ENCODE results near the gene CBX3.
"Not testable (repeated sequence)": the region's sequence is repeated elsewhere in the genome, so short reads cannot be mapped to it uniquely, and the experiment has no call there.

Gene CBX3

GRCh38 chr7:26188206-26188956, 13.2 kb upstream of the CBX3 start:
- Histone ChIP-seq H3K4me3 (ENCODE audit: insufficient read depth, low read depth, low read length, poor library complexity, severe bottlenecking) (no peak overlapping the region), H3K27me3 (replicated peaks; ENCODE audit: control insufficient read depth, insufficient read depth, low read length, poor library complexity, severe bottlenecking) (no peaks in the 10 kb centered on the region), H3K27ac (ENCODE audit: insufficient read depth, low read length, poor library complexity, severe bottlenecking) (no peak overlapping the region), H3K9me3 (ENCODE audit: control insufficient read depth, low read length) (no peaks in the 10 kb centered on the region), H3K4me1 (ENCODE audit: control insufficient read depth, insufficient read depth, low read length, poor library complexity, severe bottlenecking) (peaks cover 20% of the 10 kb centered on the region), H3K36me3 (ENCODE audit: control insufficient read depth, insufficient read depth, low read length) (peaks cover 50% of the 10 kb centered on the region)
- no peak for DNase-seq

GRCh38 chr7:26188957-26189541, 12.5 kb upstream of the CBX3 start:
- H3K36me3 ChIP-seq (ENCODE audit: control insufficient read depth, insufficient read depth, low read length), result peaks cover 56% of the 10 kb centered on the region
- H3K9me3 ChIP-seq (ENCODE audit: control insufficient read depth, low read length), result no peaks in the 10 kb centered on the region
- no peaks in the 10 kb centered on the region for H3K27me3 ChIP-seq (replicated peaks; ENCODE audit: control insufficient read depth, insufficient read depth, low read length, poor library complexity, severe bottlenecking)
- DNase-seq, result no peak
- H3K27ac ChIP-seq (ENCODE audit: insufficient read depth, low read length, poor library complexity, severe bottlenecking), result no peak overlapping the region
- peaks cover 25% of the 10 kb centered on the region for H3K4me1 ChIP-seq (ENCODE audit: control insufficient read depth, insufficient read depth, low read length, poor library complexity, severe bottlenecking)
- H3K4me3 ChIP-seq (ENCODE audit: insufficient read depth, low read depth, low read length, poor library complexity, severe bottlenecking), result no peak overlapping the region

- H3K27ac ChIP-seq (ENCODE audit: insufficient read depth, low read length, poor library complexity, severe bottlenecking), result no peak overlapping the region
- DNase-seq, result no peak
- H3K9me3 ChIP-seq (ENCODE audit: control insufficient read depth, low read length), result no peaks in the 10 kb centered on the region
- H3K27me3 ChIP-seq (replicated peaks; ENCODE audit: control insufficient read depth, insufficient read depth, low read length, poor library complexity, severe bottlenecking), result no peaks in the 10 kb centered on the region
- peaks cover 25% of the 10 kb centered on the region for H3K4me1 ChIP-seq (ENCODE audit: control insufficient read depth, insufficient read depth, low read length, poor library complexity, severe bottlenecking)
- H3K4me3 ChIP-seq (ENCODE audit: insufficient read depth, low read depth, low read length, poor library complexity, severe bottlenecking), result no peak overlapping the region
- peaks cover 57% of the 10 kb centered on the region for H3K36me3 ChIP-seq (ENCODE audit: control insufficient read depth, insufficient read depth, low read length)
Observed at GRCh38 chr7:26189697-26190096, 11.8 kb upstream of the CBX3 start.

- no peak for DNase-seq
- Histone ChIP-seq H3K27me3 (replicated peaks; ENCODE audit: control insufficient read depth, insufficient read depth, low read length, poor library complexity, severe bottlenecking) (no peaks in the 10 kb centered on the region), H3K4me1 (ENCODE audit: control insufficient read depth, insufficient read depth, low read length, poor library complexity, severe bottlenecking) (peaks cover 30% of the 10 kb centered on the region), H3K9me3 (ENCODE audit: control insufficient read depth, low read length) (no peaks in the 10 kb centered on the region), H3K27ac (ENCODE audit: insufficient read depth, low read length, poor library complexity, severe bottlenecking) (no peak overlapping the region), H3K36me3 (ENCODE audit: control insufficient read depth, insufficient read depth, low read length) (peaks cover 60% of the 10 kb centered on the region), H3K4me3 (ENCODE audit: insufficient read depth, low read depth, low read length, poor library complexity, severe bottlenecking) (no peak overlapping the region)
Observed at GRCh38 chr7:26190417-26190869, 11.1 kb upstream of the CBX3 start.

GRCh38 chr7:26191233-26191973, 10.1 kb upstream of the CBX3 start:
- Histone ChIP-seq H3K36me3 (ENCODE audit: control insufficient read depth, insufficient read depth, low read length) (peaks cover 70% of the 10 kb centered on the region), H3K4me1 (ENCODE audit: control insufficient read depth, insufficient read depth, low read length, poor library complexity, severe bottlenecking) (peaks cover 40% of the 10 kb centered on the region), H3K27me3 (replicated peaks; ENCODE audit: control insufficient read depth, insufficient read depth, low read length, poor library complexity, severe bottlenecking) (no peaks in the 10 kb centered on the region), H3K4me3 (ENCODE audit: insufficient read depth, low read depth, low read length, poor library complexity, severe bottlenecking) (no peak overlapping the region), H3K9me3 (ENCODE audit: control insufficient read depth, low read length) (no peaks in the 10 kb centered on the region), H3K27ac (ENCODE audit: insufficient read depth, low read length, poor library complexity, severe bottlenecking) (no peak overlapping the region)
- DNase-seq, result no peak

- no peaks in the 10 kb centered on the region for H3K27me3 ChIP-seq (replicated peaks; ENCODE audit: control insufficient read depth, insufficient read depth, low read length, poor library complexity, severe bottlenecking)
- no peak for DNase-seq
- no peak overlapping the region for H3K4me3 ChIP-seq (ENCODE audit: insufficient read depth, low read depth, low read length, poor library complexity, severe bottlenecking)
- H3K9me3 ChIP-seq (ENCODE audit: control insufficient read depth, low read length), result no peaks in the 10 kb centered on the region
- peaks cover 76% of the 10 kb centered on the region for H3K36me3 ChIP-seq (ENCODE audit: control insufficient read depth, insufficient read depth, low read length)
- no peak overlapping the region for H3K27ac ChIP-seq (ENCODE audit: insufficient read depth, low read length, poor library complexity, severe bottlenecking)
- peaks cover 46% of the 10 kb centered on the region for H3K4me1 ChIP-seq (ENCODE audit: control insufficient read depth, insufficient read depth, low read length, poor library complexity, severe bottlenecking)
Observed at GRCh38 chr7:26191974-26192479, 9.5 kb upstream of the CBX3 start.

- peaks cover 52% of the 10 kb centered on the region for H3K4me1 ChIP-seq (ENCODE audit: control insufficient read depth, insufficient read depth, low read length, poor library complexity, severe bottlenecking)
Observed at GRCh38 chr7:26192485-26193087, 9.0 kb upstream of the CBX3 start.

GRCh38 chr7:26193432-26194207, 7.9 kb upstream of the CBX3 start:
- peaks cover 54% of the 10 kb centered on the region for H3K4me1 ChIP-seq (ENCODE audit: control insufficient read depth, insufficient read depth, low read length, poor library complexity, severe bottlenecking)
- H3K9me3 ChIP-seq (ENCODE audit: control insufficient read depth, low read length), result no peaks in the 10 kb centered on the region
- no peak overlapping the region for H3K27ac ChIP-seq (ENCODE audit: insufficient read depth, low read length, poor library complexity, severe bottlenecking)
- H3K27me3 ChIP-seq (replicated peaks; ENCODE audit: control insufficient read depth, insufficient read depth, low read length, poor library complexity, severe bottlenecking), result no peaks in the 10 kb centered on the region
- DNase-seq, result no peak
- no peak overlapping the region for H3K4me3 ChIP-seq (ENCODE audit: insufficient read depth, low read depth, low read length, poor library complexity, severe bottlenecking)
- H3K36me3 ChIP-seq (ENCODE audit: control insufficient read depth, insufficient read depth, low read length), result peaks cover 79% of the 10 kb centered on the region

More at GRCh38 chr7:26192485-26193087, 9.0 kb upstream of the CBX3 start:
- H3K9me3 ChIP-seq (ENCODE audit: control insufficient read depth, low read length), result no peaks in the 10 kb centered on the region
- no peak overlapping the region for H3K4me3 ChIP-seq (ENCODE audit: insufficient read depth, low read depth, low read length, poor library complexity, severe bottlenecking)
- no peaks in the 10 kb centered on the region for H3K27me3 ChIP-seq (replicated peaks; ENCODE audit: control insufficient read depth, insufficient read depth, low read length, poor library complexity, severe bottlenecking)
- H3K36me3 ChIP-seq (ENCODE audit: control insufficient read depth, insufficient read depth, low read length), result peaks cover 82% of the 10 kb centered on the region
- no peak for DNase-seq
- H3K27ac ChIP-seq (ENCODE audit: insufficient read depth, low read length, poor library complexity, severe bottlenecking), result no peak overlapping the region

GRCh38 chr7:26194764-26195163, 6.8 kb upstream of the CBX3 start:
- H3K4me3 ChIP-seq (ENCODE audit: insufficient read depth, low read depth, low read length, poor library complexity, severe bottlenecking); H3K27me3 ChIP-seq (replicated peaks; ENCODE audit: control insufficient read depth, insufficient read depth, low read length, poor library complexity, severe bottlenecking); H3K9me3 ChIP-seq (ENCODE audit: control insufficient read depth, low read length): not testable (repeated sequence)
- Histone ChIP-seq H3K4me1 (ENCODE audit: control insufficient read depth, insufficient read depth, low read length, poor library complexity, severe bottlenecking) (peaks cover 54% of the 10 kb centered on the region), H3K27ac (ENCODE audit: insufficient read depth, low read length, poor library complexity, severe bottlenecking) (peak overlapping the region; percentile 35), H3K36me3 (ENCODE audit: control insufficient read depth, insufficient read depth, low read length) (peaks cover 70% of the 10 kb centered on the region)
- DNase-seq, result peak in 1 of 3 donors; percentile 8

Measured in effector memory CD4-positive, alpha-beta T cell (primary cell).